Fibroblast of villous mesenchyme (primary cell): Measurements from ENCODE around the gene SCOC. TPM values are rescaled to one million over a fixed set of nuclear protein-coding genes. Genes with fewer than 3 reads are reported as not detected.
A peak's percentile ranks its signal among the peaks of the same experiment; 100 is the strongest.
"Not testable (repeated sequence)": the region's sequence is repeated elsewhere in the genome, so short reads cannot be mapped to it uniquely, and the experiment has no call there.

Source experiments
- DNase-seq: peaks from one replicate; pipeline ENCODE4 v3.0.0-alpha.2; 2010; ENCODE audit warnings: low read depth
- H3K4me3 ChIP-seq: 2 replicates; pipeline ENCODE4 v1.5.1; 2011; ENCODE audit warnings: low read depth, mild to moderate bottlenecking, low read length
- total RNA-seq: library from RNA; depleted of rRNA; stranded (reverse); fragments of >200 nt; gene quantifications from 2 replicates; pipeline ENCODE4 v1.2.3, GENCODE V29; 2012
- TF ChIP-seq, protein P1 (sequence below): IDR thresholded peaks from 2 replicates; pipeline ENCODE4 v1.5.1; 2012; ENCODE audit warnings: low read depth, mild to moderate bottlenecking, low read length; ENCODE audit not compliant: insufficient read depth

SCOC gene
- total RNA-seq, 1 donor = 84.6 TPM

DNA sequence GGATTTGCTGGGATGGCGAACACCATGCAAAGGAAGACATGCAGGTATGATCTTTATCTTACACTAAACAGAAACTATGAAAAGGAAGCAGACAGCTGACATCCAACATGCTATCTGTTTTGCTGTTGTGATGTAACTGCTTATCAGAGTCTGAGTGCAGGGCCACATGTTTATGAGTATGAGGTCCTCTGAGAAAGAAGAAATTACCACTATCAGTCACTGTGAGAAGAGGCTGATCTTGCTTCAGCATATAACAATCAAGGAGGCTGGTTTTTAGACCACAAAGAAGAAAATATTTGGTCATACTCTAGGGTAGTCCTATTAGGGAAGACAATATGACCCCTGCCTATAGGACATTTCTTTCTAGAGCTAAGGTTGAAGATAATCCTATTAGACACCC, 35.5 kb downstream of the SCOC start:
- TF ChIP-seq, protein P1, sequence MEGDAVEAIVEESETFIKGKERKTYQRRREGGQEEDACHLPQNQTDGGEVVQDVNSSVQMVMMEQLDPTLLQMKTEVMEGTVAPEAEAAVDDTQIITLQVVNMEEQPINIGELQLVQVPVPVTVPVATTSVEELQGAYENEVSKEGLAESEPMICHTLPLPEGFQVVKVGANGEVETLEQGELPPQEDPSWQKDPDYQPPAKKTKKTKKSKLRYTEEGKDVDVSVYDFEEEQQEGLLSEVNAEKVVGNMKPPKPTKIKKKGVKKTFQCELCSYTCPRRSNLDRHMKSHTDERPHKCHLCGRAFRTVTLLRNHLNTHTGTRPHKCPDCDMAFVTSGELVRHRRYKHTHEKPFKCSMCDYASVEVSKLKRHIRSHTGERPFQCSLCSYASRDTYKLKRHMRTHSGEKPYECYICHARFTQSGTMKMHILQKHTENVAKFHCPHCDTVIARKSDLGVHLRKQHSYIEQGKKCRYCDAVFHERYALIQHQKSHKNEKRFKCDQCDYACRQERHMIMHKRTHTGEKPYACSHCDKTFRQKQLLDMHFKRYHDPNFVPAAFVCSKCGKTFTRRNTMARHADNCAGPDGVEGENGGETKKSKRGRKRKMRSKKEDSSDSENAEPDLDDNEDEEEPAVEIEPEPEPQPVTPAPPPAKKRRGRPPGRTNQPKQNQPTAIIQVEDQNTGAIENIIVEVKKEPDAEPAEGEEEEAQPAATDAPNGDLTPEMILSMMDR = no peak
- no peak for DNase-seq
- no peak overlapping the region for H3K4me3 ChIP-seq

DNA sequence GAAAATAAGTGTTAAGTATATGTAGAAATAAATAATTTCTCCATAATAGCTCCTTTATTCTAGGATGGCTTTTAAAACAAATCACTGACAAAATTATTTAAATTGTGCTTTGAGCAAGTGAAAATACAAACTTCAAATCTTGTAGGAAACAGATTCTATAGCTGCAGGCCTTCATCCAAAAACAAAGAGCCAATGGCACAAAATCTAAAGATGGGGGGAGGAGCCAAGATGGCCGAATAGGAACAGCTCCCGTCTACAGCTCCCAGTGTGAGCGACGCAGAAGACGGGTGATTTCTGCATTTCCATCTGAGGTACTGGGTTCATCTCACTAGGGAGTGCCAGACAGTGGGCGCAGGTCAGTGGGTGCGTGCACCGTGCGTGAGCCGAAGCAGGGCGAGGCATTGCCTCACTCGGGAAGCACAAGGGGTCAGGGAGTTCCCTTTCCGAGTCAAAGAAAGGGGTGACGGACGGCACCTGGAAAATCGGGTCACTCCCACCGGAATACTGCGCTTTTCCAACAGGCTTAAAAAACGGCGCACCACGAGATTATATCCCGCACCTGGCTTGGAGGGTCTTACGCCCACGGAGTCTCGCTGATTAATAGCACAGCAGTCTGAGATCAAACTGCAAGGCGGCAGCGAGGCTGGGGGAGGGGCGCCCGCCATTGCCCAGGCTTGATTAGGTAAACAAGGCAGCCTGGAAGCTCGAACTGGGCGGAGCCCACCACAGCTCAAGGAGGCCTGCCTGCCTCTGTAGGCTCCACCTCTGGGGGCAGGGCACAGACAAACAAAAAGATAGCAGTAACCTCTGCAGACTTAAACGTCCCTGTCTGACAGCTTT, 39.9 kb downstream of the SCOC start:
- H3K4me3 ChIP-seq, DNase-seq: not testable (repeated sequence)

DNA sequence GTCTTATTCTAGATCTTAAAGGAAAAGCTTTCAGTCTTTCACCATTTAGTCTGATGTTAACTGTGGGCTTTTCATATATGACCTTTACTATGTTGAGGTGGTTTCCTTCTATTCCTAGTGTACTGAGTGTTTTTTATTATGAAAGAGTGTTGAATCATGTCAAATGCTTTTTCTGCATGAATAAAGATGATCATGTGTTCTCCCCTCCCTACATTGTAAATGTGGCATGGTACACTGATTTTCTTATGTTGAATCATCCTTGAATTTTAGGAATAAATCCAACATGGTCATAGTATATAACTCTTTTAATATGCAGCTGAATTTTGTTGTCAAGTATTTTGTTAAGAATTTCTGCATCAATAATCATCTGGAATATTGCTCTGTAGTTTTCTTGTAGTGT, 49.7 kb downstream of the SCOC start:
- H3K4me3 ChIP-seq = no peak overlapping the region
- TF ChIP-seq, protein P1 = no peak
- no peak for DNase-seq

DNA sequence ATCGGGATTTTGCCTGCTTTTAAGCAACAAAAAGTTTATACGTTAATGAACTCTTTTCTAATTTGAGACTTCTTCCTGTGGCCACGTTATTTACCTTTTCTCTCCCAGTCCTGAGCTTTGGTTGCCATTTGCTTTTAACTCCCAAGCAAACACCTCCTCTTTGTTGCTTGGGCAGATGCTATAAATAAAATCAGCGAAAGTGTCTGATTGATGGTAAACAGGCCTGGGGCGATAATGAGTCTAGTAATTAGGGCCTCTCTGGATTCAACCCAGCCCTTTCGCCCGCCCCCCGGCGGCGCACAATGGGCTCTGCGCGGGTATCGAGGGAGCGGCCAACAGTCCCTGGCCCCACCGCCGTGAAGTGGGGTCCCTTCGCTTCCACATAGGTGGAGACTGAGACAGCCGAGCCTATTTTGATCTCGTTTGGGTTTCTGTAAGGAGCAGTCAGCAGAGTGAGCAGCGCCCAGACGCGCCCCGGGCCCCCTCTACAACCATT, 53.2 kb downstream of the SCOC start:
- no peak for DNase-seq

DNA sequence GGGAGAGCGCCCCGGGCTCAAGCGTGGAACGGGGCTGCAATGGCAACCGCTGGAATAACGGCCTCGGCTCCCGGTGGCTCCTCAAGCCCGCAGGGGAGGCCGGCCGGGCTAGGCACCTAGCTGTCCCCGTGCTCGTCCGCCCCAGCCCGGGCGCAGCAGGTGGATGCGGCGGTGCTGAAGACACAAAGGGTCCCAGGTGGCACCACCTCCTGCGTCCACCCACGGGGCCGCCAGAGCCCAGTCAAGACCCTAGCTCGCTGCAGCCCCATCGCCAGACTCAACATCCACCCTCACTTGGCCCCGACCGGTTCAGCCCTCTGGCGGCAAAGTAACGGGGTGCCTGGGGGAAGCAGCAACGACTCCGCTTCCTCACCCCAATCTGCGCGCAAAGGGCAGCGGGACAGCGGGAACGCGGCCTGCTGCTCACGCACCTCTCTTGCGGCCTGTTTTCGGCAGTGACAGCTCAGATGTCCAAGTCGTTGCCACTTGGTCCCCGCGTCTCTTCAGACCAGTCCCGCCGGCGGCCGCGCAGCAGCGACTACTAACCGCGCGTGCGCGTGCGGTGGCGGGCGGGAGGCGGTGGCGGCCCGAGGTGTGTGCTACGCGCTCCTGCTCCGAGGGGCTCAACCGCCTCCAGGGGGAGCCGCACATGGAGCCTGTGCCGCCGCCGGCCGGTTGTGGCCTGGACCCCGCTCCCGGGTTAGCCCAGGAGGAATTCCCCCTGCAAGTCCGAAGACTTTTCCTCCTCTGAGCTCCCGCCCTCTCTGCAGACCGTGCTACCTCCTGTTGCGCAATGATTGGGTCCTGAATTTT, 53.9 kb downstream of the SCOC start, which contains the start of gene CLGN:
Gene CLGN, minus strand, starts transcription at position 543 of the 813 bp plus-strand sequence. CDS start 14,570 bp downstream, outside the sequence.
- TF ChIP-seq, protein P1 = no peak
- H3K4me3 ChIP-seq = peak within 1 kb of the TSS; percentile 70
- DNase-seq = peak; percentile 61

More for the DNA sequence above, 53.2 kb downstream of the SCOC start:
- TF ChIP-seq, protein P1 = no peak
- peak overlapping the region; percentile 70 for H3K4me3 ChIP-seq

DNA sequence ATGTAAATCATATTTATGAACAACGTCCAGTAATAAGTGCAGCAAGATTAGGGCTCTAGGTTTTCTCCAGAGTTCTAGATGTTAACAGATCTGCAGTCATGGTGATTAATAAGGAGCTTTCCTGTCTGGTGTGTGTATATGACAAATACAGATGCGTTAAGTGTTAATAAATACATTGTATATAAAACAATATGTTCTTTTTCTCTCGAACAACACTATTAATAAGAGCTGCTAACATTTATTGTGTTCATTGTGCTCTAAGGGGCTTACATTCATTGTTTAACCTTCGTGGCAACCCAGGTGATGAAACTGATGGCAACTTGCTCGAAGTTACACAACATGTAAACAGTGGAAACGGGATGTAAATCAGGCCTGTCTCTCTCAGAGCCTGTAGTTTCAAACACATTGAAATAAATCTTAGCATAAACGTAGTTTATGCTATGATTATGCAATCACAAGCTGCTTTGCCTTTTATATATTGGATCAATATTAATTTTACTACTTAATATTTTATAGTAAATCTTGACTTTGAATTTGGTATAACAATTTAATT, 54.5 kb downstream of the SCOC start:
- peak; percentile 62 for DNase-seq
- H3K4me3 ChIP-seq = peak overlapping the region; percentile 70
- TF ChIP-seq, protein P1 = no peak

Other genes starting within 250 kb of the SCOC start
- gene MAML3, start 219.5 kb upstream of the SCOC start, total RNA-seq = 4.2 and 6.5 TPM in 2 replicates
- gene CLGN, start 54.0 kb downstream of the SCOC start, total RNA-seq = 1.6 and 1.7 TPM in 2 replicates
- gene MGAT4D, start 124.6 kb downstream of the SCOC start, total RNA-seq = not detected in 2 replicates
- 32.5 and 37.6 TPM in 2 replicates for gene ELMOD2, start 150.5 kb downstream of the SCOC start, total RNA-seq
- gene UCP1, start 195.3 kb downstream of the SCOC start, total RNA-seq = not detected in 2 replicates